ENCODE data around the gene MEIS3.

- no peak for TF ChIP-seq CTCF (IDR thresholded peaks at IDR 0.05 in 2 of 3, conservative IDR thresholded peaks at IDR 0.05 in 1 of 3; ENCODE audit: borderline replicate concordance in 1 of 3, insufficient read depth in 1 of 3, low read depth in 2 of 3, low read length in 2 of 3)
- no peak for TF ChIP-seq ATF3 (IDR thresholded peaks at IDR 0.05)
- TF ChIP-seq EZH2phosphoT487 (IDR thresholded peaks at IDR 0.05; ENCODE audit: borderline replicate concordance): no peak
- no peak for TF ChIP-seq POLR2A (IDR thresholded peaks at IDR 0.05; ENCODE audit: borderline replicate concordance, extremely low read depth, insufficient read depth, insufficient read length)
- TF ChIP-seq EZH2 (IDR thresholded peaks at IDR 0.05): no peak
- TF ChIP-seq SRF (IDR thresholded peaks at IDR 0.05; ENCODE audit: low read depth): no peak
- no peak for TF ChIP-seq ZFX (IDR thresholded peaks at IDR 0.05)
- TF ChIP-seq POLR2AphosphoS5 (IDR thresholded peaks at IDR 0.05; ENCODE audit: low read depth, low read length): no peak
- no peak for TF ChIP-seq RAD21 (IDR thresholded peaks at IDR 0.05; ENCODE audit: low read depth)
- no peak for TF ChIP-seq ELF1 (IDR thresholded peaks at IDR 0.05; ENCODE audit: borderline replicate concordance, low read depth)
- no peak for TF ChIP-seq JUND (IDR thresholded peaks at IDR 0.05)
- no peak for TF ChIP-seq MAX (IDR thresholded peaks at IDR 0.05)
- TF ChIP-seq CEBPB (IDR thresholded peaks at IDR 0.05; ENCODE audit: low read depth): no peak
Measured at GRCh38 chr19:47408156-47408938, 11.0 kb downstream of the MEIS3 start.
